AG09319 (cell line): ENCODE data around the gene TMEM45A.
A peak's percentile ranks its signal among the peaks of the same experiment; 100 is the strongest.
"Not testable (repeated sequence)": the region's sequence is repeated elsewhere in the genome, so short reads cannot be mapped to it uniquely, and the experiment has no call there.

Experiments used
- DNase-seq: peaks from one replicate; pipeline ENCODE4 v3.0.0-alpha.2; 2010; ENCODE audit warnings: low read depth; ENCODE audit errors: extremely low read depth
- CTCF ChIP-seq: IDR thresholded peaks from 2 replicates; pipeline ENCODE4 v1.5.1; 2011; ENCODE audit warnings: low read depth, mild to moderate bottlenecking, inconsistent platforms, low read length, moderate library complexity

TMEM45A gene

DNA sequence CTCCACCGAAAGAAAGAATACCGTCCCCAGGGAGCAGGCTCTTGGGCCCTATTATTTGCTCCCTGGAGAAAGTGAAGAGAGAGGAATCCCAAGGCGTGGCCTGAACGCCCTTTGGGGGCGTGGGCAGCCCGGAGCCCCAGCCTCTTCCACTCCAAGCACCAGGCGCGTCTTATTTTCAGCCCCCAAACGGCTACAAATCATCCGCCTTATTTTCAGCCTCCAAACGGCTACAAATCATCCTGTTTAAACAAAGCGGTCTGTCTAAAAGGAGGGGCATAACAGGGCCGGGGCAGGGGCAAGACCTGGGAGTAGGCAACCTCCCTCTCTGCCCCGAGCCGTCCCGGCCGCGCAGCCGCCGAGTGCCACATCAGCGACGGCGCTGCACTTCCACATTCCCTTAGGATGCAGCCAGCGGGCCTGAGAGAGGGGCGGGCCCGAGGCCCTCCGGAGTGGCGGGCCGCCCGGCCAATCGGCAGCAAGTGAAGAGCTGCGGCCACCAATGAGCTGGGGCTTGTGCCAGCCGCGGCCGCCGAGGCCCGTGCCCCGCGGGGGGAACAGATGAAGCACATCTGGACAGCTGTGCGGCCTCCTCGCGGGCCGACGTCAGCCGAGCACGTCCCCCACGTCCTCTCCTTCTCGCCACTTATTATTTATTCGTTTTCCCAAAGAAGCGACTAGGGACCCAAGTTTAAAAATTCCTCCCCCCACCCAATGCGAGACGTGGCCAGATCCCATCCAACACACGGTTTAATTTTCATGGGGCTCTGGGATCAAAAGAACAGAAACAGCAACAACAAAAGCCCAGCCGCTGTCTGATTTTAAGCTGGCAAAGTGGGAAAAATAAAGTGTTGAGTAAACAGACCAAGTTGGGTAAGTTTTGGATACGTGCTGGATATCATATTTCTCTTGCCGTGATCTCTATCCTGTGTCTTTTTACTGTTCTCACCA is at the start of gene TMEM45A:
TMEM45A (plus strand) TSS at position 561 of the 948 bp plus-strand sequence. CDS start 62,593 bp downstream, outside the sequence.
- peak; percentile 94 for DNase-seq
- TF ChIP-seq CTCF = no peak

- no peak for TF ChIP-seq CTCF
- no peak for DNase-seq
Observed at GRCh38 chr3:100443690-100444089, 48.7 kb upstream of the TMEM45A start.

GRCh38 chr3:100447067-100447466 is 45.4 kb upstream of the TMEM45A start:
- not testable (repeated sequence) for DNase-seq

DNA sequence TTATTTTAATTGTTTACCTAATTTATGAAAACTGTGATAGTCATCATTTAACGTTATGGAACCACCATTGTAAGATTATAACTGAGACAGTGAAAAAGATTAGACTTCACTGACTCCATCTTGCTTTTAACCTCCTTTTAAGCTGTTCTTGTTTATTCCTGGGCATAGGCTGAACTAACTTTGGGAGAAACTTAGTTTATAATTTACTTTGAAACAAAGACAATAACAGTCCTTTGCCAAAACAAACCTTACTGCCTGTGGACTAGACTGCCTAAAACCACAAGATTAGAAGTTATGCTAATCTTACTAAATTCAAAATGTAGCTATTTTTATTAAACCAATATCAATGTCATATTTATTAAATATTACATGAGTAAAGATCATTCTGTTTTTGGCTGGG is 44.3 kb upstream of the TMEM45A start:
- no peak for DNase-seq
- TF ChIP-seq CTCF = no peak

DNA sequence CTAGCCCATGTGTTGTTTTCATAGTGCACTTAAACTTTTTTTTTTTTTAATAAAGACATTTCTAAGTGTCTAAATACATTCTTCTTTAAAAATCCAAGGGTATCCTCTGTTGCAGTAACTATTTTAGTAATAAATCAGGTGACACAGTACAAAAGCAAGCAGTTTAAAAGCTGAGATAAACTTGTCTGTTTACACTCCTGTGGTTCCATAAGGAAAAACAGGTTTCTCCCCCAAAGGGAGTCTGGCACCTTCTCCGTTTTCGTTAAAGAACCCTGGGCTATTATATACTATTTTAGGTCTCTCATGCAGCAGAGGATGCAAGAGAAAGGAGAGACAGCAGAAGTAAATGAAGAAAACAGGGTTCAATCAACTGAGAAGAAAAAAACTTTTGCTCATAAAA is 43.2 kb upstream of the TMEM45A start:
- no peak for TF ChIP-seq CTCF
- DNase-seq = no peak

GRCh38 chr3:100454677-100455076 is 37.7 kb upstream of the TMEM45A start:
- no peak for DNase-seq
- TF ChIP-seq CTCF = no peak

DNA sequence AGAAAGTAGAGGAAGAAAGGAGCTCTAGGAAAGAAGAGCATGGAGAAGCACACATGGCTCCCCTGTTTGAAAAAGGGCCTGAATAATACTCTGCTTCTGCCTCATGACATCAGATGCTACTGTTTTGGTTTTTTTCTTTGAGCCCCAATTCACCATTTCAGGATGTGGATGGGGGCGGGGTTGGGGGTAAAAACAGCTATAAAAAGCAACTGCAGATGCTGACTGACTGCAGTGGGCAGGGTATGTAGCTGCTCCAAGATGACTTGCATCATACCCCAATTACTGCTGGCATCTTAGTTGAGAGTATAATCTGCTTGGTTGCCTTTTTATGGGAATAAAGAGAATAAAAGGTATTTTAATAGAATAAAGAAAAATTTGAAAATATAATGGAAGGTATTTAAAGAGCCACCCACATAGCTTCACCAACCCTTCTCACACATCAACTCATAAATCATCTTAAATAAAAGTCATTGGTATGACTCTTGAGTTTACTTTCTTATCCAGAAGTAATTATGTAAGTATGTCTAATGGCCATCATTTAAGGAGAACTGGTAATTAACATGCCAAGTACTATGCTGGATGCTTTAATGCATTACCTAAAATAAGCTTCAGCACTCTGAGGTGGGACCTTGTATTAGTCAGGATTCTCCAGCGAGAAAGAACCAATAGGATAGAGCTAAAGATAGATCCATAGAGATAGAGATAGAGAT is 36.4 kb upstream of the TMEM45A start:
- no peak for DNase-seq
- TF ChIP-seq CTCF = no peak
